GM21723 (cell line): ENCODE data around the gene FCHSD2.
"Not testable (repeated sequence)": the region's sequence is repeated elsewhere in the genome, so short reads cannot be mapped to it uniquely, and the experiment has no call there.

Experiments used
- ATAC-seq: cut with Tn5 transposase; IDR thresholded peaks from one replicate; pipeline ENCODE4 v1.9.1; 2021; ENCODE audit warnings: mild to moderate bottlenecking, moderate library complexity; ENCODE audit not compliant: unreplicated experiment

The FCHSD2 gene

DNA sequence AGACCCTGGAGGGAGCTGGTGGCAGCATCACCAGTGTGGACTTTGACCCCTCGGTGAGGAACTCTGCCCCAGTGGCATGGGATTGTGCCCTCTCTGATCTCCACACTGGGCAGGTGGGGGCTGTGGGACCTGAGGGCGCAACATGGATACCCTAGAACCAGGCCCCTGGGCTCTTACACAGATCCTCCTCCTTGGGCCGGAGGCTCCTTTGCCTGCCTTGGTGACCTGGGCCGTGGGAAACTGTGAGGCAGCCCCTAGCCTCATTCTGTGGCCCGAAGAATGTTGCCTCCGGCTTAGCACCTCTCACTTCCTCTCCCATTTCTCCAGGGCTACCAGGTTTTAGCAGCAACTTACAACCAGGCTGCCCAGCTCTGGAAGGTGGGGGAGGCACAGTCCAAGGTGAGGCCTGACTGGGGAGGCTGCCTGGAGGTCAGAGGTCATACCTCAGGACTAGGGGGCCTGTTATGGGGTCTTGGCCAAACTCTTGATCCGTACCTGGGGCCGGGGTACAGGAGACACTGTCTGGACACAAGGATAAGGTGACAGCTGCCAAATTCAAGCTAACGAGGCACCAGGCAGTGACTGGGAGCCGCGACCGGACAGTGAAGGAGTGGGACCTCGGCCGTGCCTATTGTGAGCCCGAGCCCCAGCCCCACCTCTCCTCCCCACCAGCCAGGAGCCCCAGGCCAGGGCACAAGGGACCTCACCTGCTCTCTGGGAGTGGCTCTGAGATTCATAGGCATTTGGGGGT is 315.8 kb downstream of the FCHSD2 start:
- ATAC-seq: no peak

DNA sequence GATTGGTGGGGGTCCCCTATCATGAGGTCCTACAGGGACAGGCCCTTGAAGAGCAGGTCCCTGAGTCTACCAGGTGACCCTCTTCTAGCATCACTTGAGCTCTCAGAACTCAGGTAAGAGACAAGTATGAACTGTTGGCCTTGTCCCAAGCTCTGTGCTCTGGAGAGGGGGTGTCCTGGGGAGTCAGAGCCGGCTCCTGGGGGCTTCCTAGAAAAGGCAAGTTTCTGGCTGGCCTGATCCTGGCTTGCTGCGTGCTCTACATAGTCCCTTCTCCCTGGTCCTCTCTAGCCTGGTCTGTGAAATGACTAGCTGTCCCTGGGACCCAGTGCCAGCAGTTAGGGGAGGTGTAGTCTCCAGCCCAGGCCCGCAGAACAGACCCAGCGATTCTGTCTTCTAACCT is 316.5 kb downstream of the FCHSD2 start:
- ATAC-seq: no peak

DNA sequence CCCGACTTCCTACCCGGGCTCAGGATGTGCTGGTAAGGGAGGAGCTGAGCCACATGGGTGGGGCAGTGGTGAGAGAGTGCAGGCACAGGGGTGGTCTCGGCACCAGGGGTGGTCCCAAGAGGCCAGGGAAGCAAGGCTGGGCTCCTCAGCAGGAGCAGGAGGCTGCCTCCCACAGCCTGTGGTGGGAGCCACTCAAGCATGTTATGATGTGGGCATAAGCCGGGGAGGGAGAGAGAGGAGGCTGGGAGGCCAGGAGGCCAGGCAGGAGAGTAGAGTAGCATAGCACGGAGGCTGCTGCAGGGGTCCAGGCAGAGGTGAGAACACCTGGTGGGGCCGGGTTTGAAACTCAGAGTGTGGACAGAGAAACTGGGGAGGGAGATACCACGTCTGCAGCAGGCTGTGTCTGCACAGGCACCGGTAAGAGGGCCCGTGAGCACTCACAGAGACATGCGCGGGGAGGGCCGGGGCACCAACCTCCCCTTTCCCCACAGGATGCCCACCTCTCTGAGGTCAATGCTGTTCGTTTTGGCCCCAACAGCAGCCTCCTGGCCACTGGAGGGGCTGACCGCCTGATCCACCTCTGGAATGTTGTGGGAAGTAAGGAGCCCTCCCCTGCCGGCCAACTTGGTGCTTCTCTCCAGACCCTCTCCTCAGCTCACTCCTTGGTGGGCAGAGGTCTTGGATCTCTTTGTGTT is 317.2 kb downstream of the FCHSD2 start:
- ATAC-seq: no peak

DNA sequence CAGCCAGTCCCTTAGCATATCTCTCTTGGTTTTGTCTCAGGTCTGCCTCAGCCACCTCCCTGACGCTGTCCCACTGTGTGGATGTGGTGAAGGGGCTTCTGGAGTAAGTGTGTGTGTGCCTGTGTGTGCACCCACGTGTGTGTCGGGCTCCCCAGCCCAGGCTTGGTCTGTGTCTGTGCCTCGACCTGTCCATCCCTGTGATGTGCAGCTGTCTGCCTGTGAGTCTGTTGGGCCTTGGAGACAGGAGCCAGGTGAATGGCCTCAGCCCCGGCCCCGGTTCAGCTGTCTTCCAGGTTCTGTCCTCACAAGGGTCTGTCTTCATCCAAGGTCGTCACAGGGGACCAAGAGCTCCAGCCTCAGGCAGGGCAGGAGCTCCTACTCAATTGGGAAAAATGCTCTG is 318.1 kb downstream of the FCHSD2 start:
- ATAC-seq: no peak

DNA sequence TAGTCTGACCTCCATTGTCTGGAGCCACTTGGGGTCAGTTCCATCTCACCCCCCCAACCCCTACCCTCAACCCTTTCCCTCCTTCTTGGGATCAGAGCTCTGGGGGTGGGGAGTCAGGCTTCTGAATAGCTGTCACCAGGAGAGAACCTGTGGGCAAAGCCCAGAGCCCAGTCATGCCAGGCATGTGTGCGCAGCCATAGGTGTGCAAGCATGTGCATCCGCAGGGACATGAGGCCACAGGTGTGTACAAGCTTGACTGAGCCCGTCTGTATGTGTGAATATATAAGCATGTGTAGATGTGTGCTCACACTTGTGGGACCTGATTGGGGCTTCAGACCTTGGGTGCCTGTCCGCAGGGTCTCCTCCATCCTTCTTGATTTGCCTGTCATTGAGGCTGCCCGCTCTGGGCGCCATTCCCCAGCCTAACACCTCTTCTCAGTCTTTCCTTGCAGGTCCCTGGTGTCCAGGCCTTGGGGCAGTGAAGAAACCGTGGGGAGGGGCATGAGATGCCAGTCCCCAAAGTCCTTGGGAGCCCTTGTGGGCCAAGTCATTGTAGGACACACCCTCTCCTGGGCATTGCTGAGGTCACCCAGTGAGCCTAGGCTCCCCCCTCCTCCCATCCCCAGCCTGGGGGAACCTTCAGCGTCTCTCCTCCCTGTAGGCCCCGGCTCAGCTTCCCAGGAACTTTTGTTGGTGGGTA is 318.9 kb downstream of the FCHSD2 start:
- ATAC-seq: no peak

DNA sequence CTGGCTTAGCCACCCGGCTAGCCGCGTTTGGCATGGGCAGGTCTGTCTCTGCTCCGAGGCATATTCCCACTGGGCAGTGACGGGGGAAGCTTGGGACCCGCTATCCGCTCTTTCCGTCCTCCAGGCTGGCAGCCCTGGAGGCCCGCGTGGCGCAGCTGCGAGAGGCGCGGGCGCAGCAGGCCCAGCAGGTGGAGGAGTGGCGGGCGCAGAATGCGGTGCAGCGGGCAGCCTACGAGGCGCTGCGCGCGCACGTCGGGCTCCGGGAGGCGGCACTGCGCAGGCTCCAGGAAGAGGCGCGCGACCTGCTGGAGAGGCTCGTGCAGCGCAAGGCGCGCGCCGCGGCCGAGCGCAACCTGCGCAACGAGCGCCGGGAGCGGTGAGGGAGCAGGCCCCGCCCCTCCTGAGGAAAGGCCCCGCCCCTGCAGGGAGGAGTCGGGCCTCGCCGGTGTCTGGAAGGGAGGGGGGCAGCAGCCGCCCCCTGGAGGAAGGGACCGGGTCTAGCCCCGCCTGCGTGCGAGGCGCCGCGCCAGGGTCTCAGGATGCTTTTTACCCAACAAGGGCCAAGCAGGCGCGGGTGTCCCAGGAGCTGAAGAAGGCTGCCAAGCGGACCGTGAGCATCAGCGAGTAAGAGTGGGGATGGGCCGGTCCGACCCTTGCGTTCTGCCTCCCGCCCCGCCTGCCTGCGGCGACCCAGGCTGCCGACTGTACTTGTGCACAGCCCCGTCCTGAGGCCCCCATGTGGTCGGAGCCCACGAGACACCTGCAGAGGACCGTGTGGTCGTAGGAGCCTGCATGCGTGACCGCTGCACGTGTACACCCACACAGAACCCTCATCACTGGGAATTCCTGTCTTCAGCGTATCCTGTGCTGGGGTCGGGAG is 320.0 kb downstream of the FCHSD2 start:
- no peak for ATAC-seq

DNA sequence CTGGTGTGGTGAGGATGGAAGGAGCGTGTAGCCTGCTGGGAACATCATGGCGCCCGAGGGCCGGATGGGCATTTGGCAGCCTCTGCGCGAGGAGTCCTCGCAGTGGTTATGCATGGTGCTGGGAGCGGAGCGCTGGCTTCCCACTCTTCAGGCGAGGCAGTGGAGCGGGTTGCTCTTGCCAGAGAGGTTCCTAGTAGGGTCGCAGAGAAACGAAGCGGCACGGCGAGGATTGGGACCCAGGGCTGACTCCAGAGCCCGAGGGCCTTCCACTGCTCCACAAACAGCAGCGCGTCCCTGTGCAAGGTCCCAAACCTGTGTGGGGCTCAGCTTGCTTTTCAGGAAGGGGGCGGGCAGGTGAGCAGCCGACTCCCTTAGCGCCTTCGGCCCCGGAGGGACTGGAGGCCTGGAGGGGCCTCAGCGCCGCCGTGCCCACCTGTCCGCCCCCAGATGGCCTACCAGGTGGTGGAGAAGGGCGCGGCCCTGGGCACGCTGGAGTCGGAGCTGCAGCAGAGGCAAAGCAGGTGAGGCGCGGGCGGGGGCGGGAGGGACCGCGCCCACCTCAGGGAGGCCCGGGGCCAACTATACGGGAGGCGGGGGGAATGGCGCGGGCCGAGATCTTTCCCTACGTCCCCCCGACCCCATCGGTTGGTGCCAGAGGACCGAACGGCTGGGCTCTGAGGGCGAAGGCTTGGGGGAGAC is 320.7 kb downstream of the FCHSD2 start:
- ATAC-seq: no peak

DNA sequence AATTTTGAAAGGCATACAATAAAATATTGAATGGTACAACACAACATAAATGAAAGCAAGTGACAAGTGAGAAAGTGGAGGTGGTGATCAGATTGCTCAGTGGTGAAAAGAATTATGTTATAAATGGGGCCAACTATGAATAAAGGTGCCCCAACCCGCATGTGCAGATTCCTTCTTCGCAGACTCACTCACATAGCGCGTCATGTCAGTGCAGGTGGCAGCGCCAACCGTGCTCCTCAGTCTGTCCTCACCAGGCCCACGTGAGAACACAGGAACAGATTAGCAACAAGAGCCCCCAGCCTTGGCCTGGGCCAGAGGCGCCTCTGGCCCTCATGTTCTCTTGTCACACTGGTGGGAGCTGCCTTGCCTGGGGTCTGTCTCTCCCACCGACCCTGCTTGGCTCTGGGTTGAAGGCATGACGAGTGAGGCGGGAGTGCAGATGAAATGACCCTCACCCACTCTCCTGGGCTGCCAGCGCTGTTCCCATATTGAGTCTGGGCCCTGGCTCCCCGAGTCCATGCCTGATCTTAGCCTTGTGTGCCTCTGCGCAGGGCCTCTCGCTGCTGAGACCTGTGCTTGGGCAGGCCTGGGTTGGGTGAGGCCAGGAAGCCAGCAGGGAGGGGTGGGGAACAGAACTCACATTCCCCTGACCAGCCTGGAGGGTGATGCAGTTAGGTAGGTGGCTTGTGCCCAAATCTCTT is 321.5 kb downstream of the FCHSD2 start:
- no peak for ATAC-seq

DNA sequence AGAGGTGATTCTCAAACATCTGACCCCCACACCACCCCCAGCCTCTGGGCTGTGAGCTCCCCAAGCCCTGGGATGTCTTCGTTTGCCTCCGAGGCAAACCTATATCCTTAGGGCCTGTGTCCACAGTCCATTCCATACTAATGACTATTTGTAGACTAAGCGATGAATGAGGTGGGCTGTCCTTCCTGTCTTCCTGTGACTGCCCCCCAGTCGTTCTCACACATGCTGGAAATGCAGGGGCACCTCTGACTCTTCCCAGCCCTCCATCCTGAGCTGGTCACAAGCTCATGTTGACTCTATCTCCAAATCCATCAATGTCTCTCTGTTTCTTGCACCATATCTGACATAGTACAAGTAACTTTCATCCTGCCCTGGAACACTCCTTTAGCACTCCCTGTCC is 323.1 kb downstream of the FCHSD2 start:
- no peak for ATAC-seq

DNA sequence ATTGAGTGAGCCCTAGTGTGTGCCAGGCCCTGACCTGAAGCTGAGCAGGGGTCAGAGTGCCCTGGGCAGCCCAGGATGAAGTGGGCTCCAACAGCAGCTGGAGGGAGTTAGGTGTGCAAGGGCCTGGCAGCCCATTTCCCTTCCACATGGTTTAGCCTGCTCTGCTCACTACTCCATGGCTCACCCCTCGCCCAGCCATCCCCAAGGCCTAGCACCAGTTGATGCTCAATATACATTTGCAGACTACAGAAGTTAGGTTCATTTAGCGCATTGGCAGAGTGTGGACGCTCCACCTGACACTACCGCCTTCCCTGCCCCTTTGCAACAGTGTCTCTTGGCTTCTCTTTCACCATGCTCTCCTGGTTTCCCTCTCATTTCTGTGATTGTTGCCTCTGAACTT is 324.2 kb downstream of the FCHSD2 start:
- no peak for ATAC-seq

DNA sequence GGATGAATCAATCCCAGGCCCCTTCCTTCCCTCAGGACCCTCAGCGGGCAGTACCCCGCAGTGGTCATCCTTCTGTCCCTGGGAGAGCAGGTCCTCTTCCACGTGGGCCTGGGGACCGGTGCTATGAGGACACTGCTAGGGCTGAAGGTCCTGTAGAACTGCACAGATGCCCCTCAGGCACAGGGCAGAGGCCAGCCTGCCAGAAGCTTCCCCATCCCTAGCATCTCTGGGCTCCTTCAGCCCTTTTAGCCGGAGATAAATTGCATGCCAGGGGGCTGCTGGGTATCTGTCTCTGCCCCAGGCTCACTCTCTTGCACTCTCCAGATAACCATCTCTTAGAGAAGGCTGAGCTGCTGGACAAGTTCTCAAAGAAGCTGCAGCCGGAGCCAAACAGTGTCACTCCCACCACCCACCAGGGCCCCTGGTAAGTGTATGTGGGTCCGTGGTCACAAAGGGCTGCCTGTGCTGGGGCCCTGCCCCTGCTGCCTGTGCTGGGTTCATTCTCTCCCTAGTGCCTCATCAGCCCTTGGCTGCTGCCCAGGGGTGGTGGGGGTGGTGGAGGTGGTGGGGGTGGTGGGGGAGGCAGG is 325.6 kb downstream of the FCHSD2 start:
- ATAC-seq: no peak

DNA sequence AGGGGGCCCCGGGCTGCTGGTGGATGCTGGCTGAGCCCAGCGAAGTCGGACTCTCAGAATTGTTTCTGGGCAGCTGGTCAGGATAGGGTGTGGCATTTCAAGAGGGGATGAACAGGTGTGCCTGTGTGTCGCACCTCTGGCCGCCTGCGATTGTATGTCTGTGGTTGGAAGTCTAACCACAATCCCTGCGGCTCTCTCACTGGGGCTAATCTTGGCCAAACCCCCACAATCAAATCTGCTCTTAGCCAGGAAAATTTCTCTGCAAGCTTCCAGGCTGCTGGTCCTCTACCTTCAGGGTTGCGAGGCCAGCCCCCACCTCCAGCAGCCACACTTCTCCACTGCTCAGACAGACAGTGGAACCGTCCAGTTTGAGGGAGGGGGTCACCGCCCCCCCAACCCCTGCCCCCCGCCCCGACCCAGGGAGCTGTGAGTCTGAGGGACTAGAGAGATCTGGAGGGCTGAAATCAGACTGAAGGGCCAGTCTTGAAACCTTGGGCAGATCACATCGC is 327.0 kb downstream of the FCHSD2 start:
- peak; percentile 9 for ATAC-seq

DNA sequence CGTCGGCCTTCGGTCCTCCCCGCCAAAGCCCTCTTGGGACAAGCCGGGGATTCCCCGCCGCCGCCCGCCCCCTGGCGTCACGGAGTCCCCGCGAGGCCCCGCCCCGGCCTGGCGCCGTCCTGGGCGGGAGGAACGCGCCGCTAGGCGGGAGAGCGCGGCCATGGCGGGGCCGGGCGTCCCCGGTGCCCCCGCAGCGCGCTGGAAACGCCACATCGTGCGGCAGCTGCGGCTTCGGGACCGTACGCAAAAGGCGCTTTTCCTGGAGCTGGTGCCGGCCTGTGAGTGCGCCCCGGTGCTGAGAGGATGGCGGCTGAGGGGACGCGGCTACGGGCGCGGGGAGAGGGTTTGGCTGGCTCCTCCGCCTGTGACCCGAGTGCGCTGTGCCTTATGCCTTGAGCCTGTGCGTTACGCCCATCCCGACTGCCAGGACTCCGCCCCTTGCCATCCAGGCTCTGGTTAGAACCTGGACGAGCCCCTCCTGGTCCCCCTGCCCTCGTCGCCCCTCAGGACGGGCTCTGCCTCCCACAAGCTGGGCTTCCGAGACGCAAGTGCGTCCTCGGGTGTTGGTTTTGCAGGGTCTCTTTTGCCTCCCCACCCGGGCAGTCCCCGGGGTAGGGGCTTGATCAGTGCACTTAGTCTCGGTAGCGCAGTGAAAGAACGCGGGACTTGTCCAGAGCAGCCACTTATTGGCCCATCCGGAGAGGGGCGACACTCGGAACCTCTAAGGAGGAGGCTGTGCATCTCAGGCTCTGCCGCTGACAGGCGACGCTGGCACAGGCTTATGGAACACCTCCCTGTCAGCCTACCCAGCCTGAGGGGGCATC is 327.6 kb downstream of the FCHSD2 start, which contains the start of gene ATG16L2:
ATG16L2 (plus strand) TSS at position 126 of the 824 bp plus-strand sequence; CDS start at position 161, 35 bp downstream.
- peak; percentile 55 for ATAC-seq

DNA sequence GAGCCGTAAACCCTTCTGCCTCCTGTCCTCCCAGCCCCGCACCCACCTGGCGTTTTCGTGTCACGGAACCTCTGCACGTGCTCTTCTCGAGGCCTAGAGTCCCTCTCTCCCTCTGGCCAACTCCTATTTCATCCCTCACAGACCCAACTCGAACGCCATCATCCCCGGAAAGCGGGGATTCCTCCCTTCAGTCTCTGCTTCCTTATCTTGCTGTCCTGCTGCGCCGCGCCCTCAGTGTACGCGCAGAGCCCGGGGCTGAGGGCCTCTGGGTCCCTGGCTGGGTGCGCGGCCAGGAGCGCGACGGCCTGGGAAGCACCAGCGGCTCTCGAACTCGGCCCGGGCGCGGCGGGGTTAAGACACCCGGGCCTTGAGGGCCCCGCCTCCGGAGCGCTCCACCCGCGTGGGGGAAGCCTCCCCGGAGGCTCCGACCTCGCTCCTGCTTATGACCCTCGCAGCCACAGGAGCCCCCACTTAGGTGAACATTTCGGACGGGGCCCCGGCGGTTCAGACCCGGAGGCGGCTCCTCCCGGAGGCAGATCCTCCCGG is 328.3 kb downstream of the FCHSD2 start:
- peak; percentile 53 for ATAC-seq

DNA sequence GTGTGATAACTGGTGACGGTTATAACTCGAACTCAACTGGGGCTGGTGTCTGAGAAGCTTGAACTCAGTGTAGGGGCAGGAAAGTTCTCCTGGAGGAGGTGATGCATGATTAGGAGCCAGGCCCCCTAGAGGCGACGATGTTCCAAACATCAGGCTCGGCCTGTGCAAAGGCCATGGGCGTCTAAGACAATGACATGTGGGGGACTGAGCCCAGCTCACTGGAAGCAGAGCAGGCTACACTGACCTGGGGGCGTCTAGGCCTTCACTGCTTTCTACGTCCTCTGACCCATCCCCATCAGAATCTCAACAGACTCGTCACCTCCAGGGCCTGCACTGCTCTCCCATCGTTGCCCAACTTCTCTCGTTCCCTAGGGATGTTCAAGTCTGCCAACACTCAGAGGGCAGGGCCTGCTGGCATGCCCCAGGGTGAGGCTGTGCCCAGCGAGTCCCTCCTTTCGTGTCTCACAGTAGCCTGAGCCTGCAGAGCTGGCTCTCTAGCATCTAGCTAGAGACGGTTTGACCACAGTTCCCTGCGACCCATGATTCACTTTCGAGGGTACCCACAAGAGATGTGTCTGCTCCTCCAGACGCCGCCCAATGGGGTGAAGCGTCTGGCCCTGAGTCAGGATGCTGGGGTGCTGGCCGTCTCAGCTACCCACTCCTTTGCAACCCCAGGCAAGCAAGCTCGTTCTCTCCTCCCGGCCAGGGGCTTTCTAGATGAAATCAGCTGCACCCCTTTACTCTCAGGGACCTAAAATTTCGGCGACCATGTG is 329.0 kb downstream of the FCHSD2 start:
- peak; percentile 37 for ATAC-seq

DNA sequence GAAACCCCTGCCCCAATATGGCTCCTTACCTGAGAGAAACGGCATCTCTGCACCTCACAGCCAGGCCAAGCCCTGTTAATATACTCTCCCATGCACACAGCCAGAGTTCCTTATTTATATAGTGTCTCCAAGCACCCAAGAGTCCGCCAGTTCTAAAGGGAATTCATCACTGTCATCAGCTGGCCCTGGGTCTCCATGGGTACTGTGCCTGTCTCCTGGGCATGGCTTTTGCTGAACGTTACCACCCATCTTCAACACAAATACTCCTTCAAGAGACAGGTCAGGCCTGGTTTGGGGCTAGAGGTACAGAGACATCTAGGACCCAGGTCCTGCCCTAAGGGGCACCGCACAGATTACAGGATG is 329.5 kb downstream of the FCHSD2 start:
- ATAC-seq: no peak

DNA sequence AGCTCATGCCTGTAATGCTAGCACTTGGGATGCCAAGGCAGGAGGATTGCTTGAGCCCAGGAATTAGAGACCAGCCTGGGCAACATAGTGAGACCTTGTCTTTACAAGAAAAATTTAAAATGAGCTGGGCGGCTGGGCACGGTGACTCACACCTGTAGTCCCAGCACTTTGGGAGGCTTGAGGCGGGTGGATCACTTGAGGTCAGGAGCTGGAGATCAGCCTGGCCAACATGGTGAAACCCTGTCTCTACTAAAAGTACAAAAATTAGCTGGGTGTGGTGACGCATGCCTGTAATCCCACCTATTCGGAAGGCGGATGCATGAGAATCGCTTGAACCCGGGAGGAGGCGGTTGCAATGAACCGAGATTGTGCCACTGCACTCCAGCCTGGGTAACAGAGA is 330.4 kb downstream of the FCHSD2 start:
- not testable (repeated sequence) for ATAC-seq
